Lower leg skin (tissue), 3 donors: ENCODE results near the gene NFYB.

ENCODE experiments used
- POLR2A ChIP-seq, 2 donors: fragments of 450-650 bp; IDR thresholded peaks; one replicate each; pipeline ENCODE4 v1.6.1; 2016 to 2017; ENCODE audit warnings: antibody characterized with exemption in 2 of 2, mild to moderate bottlenecking in 1 of 2, moderate library complexity in 1 of 2
- TF ChIP-seq, protein P1 (sequence below), 3 donors: fragments of 450-650 bp; IDR thresholded peaks; one replicate each; pipeline ENCODE4 v1.5.1; 2016; ENCODE audit warnings: antibody characterized with exemption in 3 of 3, mild to moderate bottlenecking in 3 of 3, moderate library complexity in 2 of 3

GRCh38 chr12:104083769-104084475 lies 54.1 kb downstream of the NFYB start:
- TF ChIP-seq, protein P1, sequence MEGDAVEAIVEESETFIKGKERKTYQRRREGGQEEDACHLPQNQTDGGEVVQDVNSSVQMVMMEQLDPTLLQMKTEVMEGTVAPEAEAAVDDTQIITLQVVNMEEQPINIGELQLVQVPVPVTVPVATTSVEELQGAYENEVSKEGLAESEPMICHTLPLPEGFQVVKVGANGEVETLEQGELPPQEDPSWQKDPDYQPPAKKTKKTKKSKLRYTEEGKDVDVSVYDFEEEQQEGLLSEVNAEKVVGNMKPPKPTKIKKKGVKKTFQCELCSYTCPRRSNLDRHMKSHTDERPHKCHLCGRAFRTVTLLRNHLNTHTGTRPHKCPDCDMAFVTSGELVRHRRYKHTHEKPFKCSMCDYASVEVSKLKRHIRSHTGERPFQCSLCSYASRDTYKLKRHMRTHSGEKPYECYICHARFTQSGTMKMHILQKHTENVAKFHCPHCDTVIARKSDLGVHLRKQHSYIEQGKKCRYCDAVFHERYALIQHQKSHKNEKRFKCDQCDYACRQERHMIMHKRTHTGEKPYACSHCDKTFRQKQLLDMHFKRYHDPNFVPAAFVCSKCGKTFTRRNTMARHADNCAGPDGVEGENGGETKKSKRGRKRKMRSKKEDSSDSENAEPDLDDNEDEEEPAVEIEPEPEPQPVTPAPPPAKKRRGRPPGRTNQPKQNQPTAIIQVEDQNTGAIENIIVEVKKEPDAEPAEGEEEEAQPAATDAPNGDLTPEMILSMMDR (IDR thresholded peaks at IDR 0.05) = no peak
- no peak for TF ChIP-seq POLR2A (IDR thresholded peaks at IDR 0.05)
